Activated naive CD8-positive, alpha-beta T cell treated with anti-CD3 and anti-CD28 coated beads, Interleukin-2, amount 50 U/mL, for 16 hours (primary cell): ENCODE data around the gene AKR1C4.
"Not testable (repeated sequence)": the region's sequence is repeated elsewhere in the genome, so short reads cannot be mapped to it uniquely, and the experiment has no call there.

Experiments used
- DNase-seq: peaks from one replicate; pipeline ENCODE4 v3.0.0-alpha.2; 2020; ENCODE audit warnings: low read depth, low spot score

Gene AKR1C4

GRCh38 chr10:5206799-5207198 lies 10.2 kb downstream of the AKR1C4 start:
- no peak for DNase-seq

GRCh38 chr10:5209776-5210175 lies 13.1 kb downstream of the AKR1C4 start:
- DNase-seq = not testable (repeated sequence)

- not testable (repeated sequence) for DNase-seq
Measured at GRCh38 chr10:5210261-5210660, 13.6 kb downstream of the AKR1C4 start.

GRCh38 chr10:5211696-5212536 lies 15.3 kb downstream of the AKR1C4 start:
- DNase-seq = no peak

GRCh38 chr10:5216801-5217200 lies 20.2 kb downstream of the AKR1C4 start:
- DNase-seq = no peak

GRCh38 chr10:5219262-5219661 lies 22.6 kb downstream of the AKR1C4 start:
- no peak for DNase-seq

- not testable (repeated sequence) for DNase-seq
Measured at GRCh38 chr10:5222942-5223341, 26.3 kb downstream of the AKR1C4 start.

- DNase-seq = no peak
Measured at GRCh38 chr10:5229019-5229418, 32.4 kb downstream of the AKR1C4 start.

GRCh38 chr10:5233324-5233723 lies 36.7 kb downstream of the AKR1C4 start:
- DNase-seq = no peak

GRCh38 chr10:5234106-5234860 lies 37.6 kb downstream of the AKR1C4 start:
- DNase-seq = no peak

- not testable (repeated sequence) for DNase-seq
Measured at GRCh38 chr10:5237541-5237940, 40.9 kb downstream of the AKR1C4 start.

- no peak for DNase-seq
Measured at GRCh38 chr10:5242585-5242984, 45.9 kb downstream of the AKR1C4 start.

GRCh38 chr10:5243521-5243987 lies 46.9 kb downstream of the AKR1C4 start:
- DNase-seq = no peak

GRCh38 chr10:5252177-5253037 lies 55.8 kb downstream of the AKR1C4 start:
- no peak for DNase-seq

- DNase-seq = no peak
Measured at GRCh38 chr10:5254488-5254887, 57.9 kb downstream of the AKR1C4 start.

- not testable (repeated sequence) for DNase-seq
Measured at GRCh38 chr10:5257768-5258167, 61.1 kb downstream of the AKR1C4 start.

GRCh38 chr10:5259132-5259951 lies 62.7 kb downstream of the AKR1C4 start:
- DNase-seq = no peak

- DNase-seq = no peak
Measured at GRCh38 chr10:5259952-5260578, 63.4 kb downstream of the AKR1C4 start.

- DNase-seq = no peak
Measured at GRCh38 chr10:5260828-5261227, 64.2 kb downstream of the AKR1C4 start.

GRCh38 chr10:5265139-5265538 lies 68.5 kb downstream of the AKR1C4 start:
- DNase-seq = no peak
